ENCODE data around the gene DENND4C.

Gene DENND4C

DNA sequence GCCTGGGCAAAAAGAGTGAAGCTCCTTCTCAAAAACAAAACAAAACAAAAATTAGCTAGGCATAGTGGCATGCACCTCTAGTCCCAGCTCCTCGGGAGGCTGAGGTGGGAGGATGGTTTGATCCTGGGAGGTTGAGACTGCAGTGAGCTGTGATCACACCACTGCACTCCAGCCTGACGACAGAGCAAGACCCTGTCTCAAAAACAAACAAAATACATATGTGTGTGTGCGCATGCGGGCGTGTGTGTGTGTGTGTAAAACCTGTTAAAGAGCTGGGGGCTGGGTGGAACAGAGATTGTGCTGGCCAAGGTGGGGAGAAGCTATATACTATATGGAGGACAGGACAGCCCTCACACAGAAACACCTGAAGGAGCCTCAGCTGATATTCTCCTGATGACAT lies 27.4 kb upstream of the DENND4C start:
- Mint-ChIP-seq H3K27me3 (no peaks in the 10 kb centered on the region), H3K9me3 (ENCODE audit: low read depth) (no peaks in the 10 kb centered on the region), H3K27ac (no peak overlapping the region), H3K36me3 (no peaks in the 10 kb centered on the region), H3K4me1 (ENCODE audit: low read depth) (no peaks in the 10 kb centered on the region), H3K4me3 (no peak overlapping the region)

DNA sequence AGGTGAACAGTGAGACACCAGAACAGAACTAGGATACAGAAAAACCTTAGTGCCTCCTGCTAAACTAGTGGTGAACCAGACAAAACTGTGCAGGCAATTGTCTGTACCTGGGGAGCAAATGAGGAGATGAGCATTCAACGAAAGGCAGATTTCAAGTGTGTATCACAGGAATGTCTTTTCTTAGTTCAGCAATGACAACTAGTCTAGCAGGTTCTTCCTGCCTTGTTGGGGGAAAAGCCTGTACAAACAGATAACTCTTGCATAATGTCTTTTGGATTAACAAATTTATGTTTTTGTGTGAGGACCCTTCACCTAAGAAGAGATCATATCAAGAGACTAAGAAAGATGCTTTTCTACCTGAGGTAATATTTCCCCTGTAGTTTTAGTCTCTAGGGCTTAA lies 21.8 kb upstream of the DENND4C start:
- H3K36me3 Mint-ChIP-seq = no peaks in the 10 kb centered on the region
- H3K4me3 Mint-ChIP-seq = no peak overlapping the region
- no peaks in the 10 kb centered on the region for H3K27me3 Mint-ChIP-seq
- H3K27ac Mint-ChIP-seq = no peak overlapping the region
- H3K4me1 Mint-ChIP-seq (ENCODE audit: low read depth) = no peaks in the 10 kb centered on the region
- H3K9me3 Mint-ChIP-seq (ENCODE audit: low read depth) = no peaks in the 10 kb centered on the region

- Mint-ChIP-seq H3K4me1 (ENCODE audit: low read depth) (no peaks in the 10 kb centered on the region), H3K27ac (no peak overlapping the region), H3K27me3 (no peaks in the 10 kb centered on the region), H3K4me3 (no peak overlapping the region), H3K36me3 (no peaks in the 10 kb centered on the region), H3K9me3 (ENCODE audit: low read depth) (no peaks in the 10 kb centered on the region)
Measured at GRCh38 chr9:19209188-19209587, 21.3 kb upstream of the DENND4C start.

- Mint-ChIP-seq H3K27ac (no peak overlapping the region), H3K27me3 (no peaks in the 10 kb centered on the region), H3K9me3 (ENCODE audit: low read depth) (no peaks in the 10 kb centered on the region), H3K4me1 (ENCODE audit: low read depth) (no peaks in the 10 kb centered on the region), H3K36me3 (no peaks in the 10 kb centered on the region), H3K4me3 (no peak overlapping the region)
Measured at GRCh38 chr9:19213823-19214222, 16.7 kb upstream of the DENND4C start.

DNA sequence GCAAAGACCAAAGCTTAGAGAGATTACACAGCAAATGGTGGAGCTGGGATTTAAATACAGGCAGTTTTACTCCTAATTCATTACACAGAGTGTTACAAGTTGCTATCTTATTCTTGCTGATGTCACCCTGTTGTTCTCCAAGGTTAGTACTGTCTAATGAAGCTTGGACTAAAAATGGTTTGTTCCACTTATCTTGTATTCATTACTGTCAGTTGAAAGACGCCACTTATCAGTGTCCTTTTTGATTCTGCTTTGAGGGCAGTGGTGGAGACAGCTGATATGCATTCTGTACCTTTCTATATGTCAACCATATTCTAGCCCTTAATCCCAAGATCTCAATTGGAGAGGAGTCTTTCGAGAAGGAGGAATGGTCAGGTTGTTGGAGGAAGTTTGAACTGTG lies 14.0 kb upstream of the DENND4C start:
- Mint-ChIP-seq H3K4me3 (no peak overlapping the region), H3K9me3 (ENCODE audit: low read depth) (no peaks in the 10 kb centered on the region), H3K36me3 (no peaks in the 10 kb centered on the region), H3K27me3 (no peaks in the 10 kb centered on the region), H3K4me1 (ENCODE audit: low read depth) (no peaks in the 10 kb centered on the region), H3K27ac (no peak overlapping the region)

- Mint-ChIP-seq H3K27ac (no peak overlapping the region), H3K27me3 (no peaks in the 10 kb centered on the region), H3K4me3 (no peak overlapping the region), H3K4me1 (ENCODE audit: low read depth) (no peaks in the 10 kb centered on the region), H3K9me3 (ENCODE audit: low read depth) (no peaks in the 10 kb centered on the region), H3K36me3 (no peaks in the 10 kb centered on the region)
Measured at GRCh38 chr9:19221326-19221725, 9.2 kb upstream of the DENND4C start.

DNA sequence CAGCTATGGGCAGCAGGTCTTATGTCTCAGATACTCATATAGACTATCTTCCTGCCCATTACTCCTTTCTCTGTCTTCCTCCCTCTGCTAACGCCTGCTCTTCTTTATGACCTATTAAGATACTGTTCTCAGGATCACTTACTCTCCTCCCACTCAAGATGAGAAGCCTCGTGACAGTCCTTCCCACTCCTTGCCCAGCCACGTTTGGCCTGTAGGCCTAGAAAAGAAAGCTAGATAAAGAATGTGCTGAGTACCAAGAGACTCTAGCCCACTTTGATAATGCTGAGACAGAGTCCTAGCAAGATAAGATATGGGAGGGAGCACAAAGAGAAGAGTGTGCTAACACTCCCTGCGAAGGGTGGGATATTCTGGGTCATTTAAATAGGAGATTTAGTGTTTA lies 6.8 kb upstream of the DENND4C start:
- no peaks in the 10 kb centered on the region for H3K27me3 Mint-ChIP-seq
- no peak overlapping the region for H3K4me3 Mint-ChIP-seq
- H3K4me1 Mint-ChIP-seq (ENCODE audit: low read depth) = peaks cover 1% of the 10 kb centered on the region
- H3K9me3 Mint-ChIP-seq (ENCODE audit: low read depth) = no peaks in the 10 kb centered on the region
- no peak overlapping the region for H3K27ac Mint-ChIP-seq
- H3K36me3 Mint-ChIP-seq = no peaks in the 10 kb centered on the region

GRCh38 chr9:19224563-19224962 lies 5.9 kb upstream of the DENND4C start:
- Mint-ChIP-seq H3K27me3 (no peaks in the 10 kb centered on the region), H3K27ac (no peak overlapping the region), H3K36me3 (no peaks in the 10 kb centered on the region), H3K4me3 (no peak overlapping the region), H3K4me1 (ENCODE audit: low read depth) (peaks cover 3% of the 10 kb centered on the region), H3K9me3 (ENCODE audit: low read depth) (no peaks in the 10 kb centered on the region)

DNA sequence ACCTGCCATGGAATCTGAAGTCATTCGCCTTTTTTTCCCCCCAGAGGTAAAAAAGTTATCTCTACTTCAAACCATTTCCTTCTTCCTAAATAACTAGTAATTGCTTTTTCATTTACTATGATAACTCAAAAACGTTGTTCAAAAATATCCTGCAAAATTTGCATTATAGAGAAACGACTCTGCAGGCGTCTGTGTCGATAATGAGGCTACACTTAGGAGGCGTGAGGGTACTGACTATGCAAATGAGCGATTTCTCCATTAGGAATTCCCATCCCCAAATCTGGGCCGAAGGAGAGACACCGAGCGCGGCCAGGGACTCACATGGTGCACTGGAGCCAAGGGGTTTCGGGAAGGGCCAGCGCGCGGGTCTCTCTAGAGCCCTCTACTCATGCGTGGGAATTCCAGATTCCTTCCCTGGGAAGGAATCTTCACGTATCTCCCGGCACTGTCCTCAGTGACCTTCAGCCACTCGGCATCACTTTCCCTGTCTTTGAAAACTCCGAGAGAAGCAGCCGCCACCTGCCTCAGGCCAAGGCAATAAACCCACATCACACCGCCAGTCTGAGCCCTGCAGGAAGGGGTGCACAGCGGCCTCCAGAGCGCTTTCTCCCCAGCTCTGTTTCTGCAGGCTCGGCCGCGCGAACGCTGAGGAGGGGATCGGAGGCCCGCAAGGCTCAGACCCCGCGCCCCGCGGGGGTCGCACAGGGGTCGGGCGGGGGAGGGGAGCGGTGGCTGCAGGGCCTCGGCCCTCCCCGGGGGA lies 718 bp upstream of the DENND4C start:
- Mint-ChIP-seq H3K36me3 (no peaks in the 10 kb centered on the region), H3K4me1 (ENCODE audit: low read depth) (peaks cover 9% of the 10 kb centered on the region), H3K4me3 (peak overlapping the region; percentile 82), H3K9me3 (ENCODE audit: low read depth) (no peaks in the 10 kb centered on the region), H3K27me3 (no peaks in the 10 kb centered on the region), H3K27ac (peak overlapping the region; percentile 81)

GRCh38 chr9:19231126-19231903 lies 822 bp downstream of the DENND4C start:
- Mint-ChIP-seq H3K4me3 (no peak overlapping the region), H3K36me3 (no peaks in the 10 kb centered on the region), H3K9me3 (ENCODE audit: low read depth) (no peaks in the 10 kb centered on the region), H3K27ac (no peak overlapping the region), H3K4me1 (ENCODE audit: low read depth) (peaks cover 15% of the 10 kb centered on the region), H3K27me3 (no peaks in the 10 kb centered on the region)

GRCh38 chr9:19231904-19232822 lies 1.7 kb downstream of the DENND4C start:
- H3K4me3 Mint-ChIP-seq = no peak overlapping the region
- H3K36me3 Mint-ChIP-seq = no peaks in the 10 kb centered on the region
- H3K27ac Mint-ChIP-seq = no peak overlapping the region
- H3K4me1 Mint-ChIP-seq (ENCODE audit: low read depth) = peaks cover 20% of the 10 kb centered on the region
- H3K9me3 Mint-ChIP-seq (ENCODE audit: low read depth) = no peaks in the 10 kb centered on the region
- no peaks in the 10 kb centered on the region for H3K27me3 Mint-ChIP-seq

GRCh38 chr9:19232823-19233194 lies 2.3 kb downstream of the DENND4C start:
- H3K36me3 Mint-ChIP-seq = no peaks in the 10 kb centered on the region
- no peak overlapping the region for H3K27ac Mint-ChIP-seq
- no peaks in the 10 kb centered on the region for H3K27me3 Mint-ChIP-seq
- H3K4me3 Mint-ChIP-seq = no peak overlapping the region
- peaks cover 23% of the 10 kb centered on the region for H3K4me1 Mint-ChIP-seq (ENCODE audit: low read depth)
- H3K9me3 Mint-ChIP-seq (ENCODE audit: low read depth) = no peaks in the 10 kb centered on the region

GRCh38 chr9:19233344-19233743 lies 2.9 kb downstream of the DENND4C start:
- Mint-ChIP-seq H3K4me1 (ENCODE audit: low read depth) (peaks cover 22% of the 10 kb centered on the region), H3K9me3 (ENCODE audit: low read depth) (no peaks in the 10 kb centered on the region), H3K36me3 (no peaks in the 10 kb centered on the region), H3K4me3 (no peak overlapping the region), H3K27me3 (no peaks in the 10 kb centered on the region), H3K27ac (peak overlapping the region; percentile 10)

- no peak overlapping the region for H3K4me3 Mint-ChIP-seq
- H3K4me1 Mint-ChIP-seq (ENCODE audit: low read depth) = peaks cover 55% of the 10 kb centered on the region
- no peak overlapping the region for H3K27ac Mint-ChIP-seq
- H3K9me3 Mint-ChIP-seq (ENCODE audit: low read depth) = no peaks in the 10 kb centered on the region
- peaks cover 2% of the 10 kb centered on the region for H3K36me3 Mint-ChIP-seq
- H3K27me3 Mint-ChIP-seq = no peaks in the 10 kb centered on the region
Measured at GRCh38 chr9:19239955-19240354, 9.5 kb downstream of the DENND4C start.

DNA sequence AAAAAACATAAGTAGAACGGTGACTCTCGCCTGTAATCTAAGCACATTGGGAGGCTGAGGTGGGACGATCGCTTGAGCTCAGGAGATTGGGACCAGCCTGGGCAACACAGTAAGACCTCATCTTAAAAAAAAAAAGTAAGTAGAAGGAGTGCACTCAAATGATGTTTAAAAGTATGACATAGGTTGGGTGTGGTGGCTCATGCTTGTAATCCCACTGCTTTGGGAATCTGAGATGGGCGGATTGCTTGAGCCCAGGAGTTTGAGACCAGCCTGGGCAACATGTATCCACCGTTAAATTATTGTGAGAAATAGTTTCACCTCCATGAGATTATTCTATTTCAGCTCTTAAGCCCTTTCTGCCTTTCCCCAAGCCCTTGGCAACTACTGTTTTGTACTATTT lies 11.2 kb downstream of the DENND4C start:
- Mint-ChIP-seq H3K27ac (no peak overlapping the region), H3K4me3 (no peak overlapping the region), H3K4me1 (ENCODE audit: low read depth) (peaks cover 50% of the 10 kb centered on the region), H3K9me3 (ENCODE audit: low read depth) (no peaks in the 10 kb centered on the region), H3K27me3 (no peaks in the 10 kb centered on the region), H3K36me3 (peaks cover 2% of the 10 kb centered on the region)
